Measurements from ENCODE around the gene CHAD. TPM values are rescaled to one million over a fixed set of nuclear protein-coding genes. Genes with fewer than 3 reads are reported as not detected.

CHAD gene
- total RNA-seq, 1 experiment from 2014 or later: 0.09 TPM

DNA sequence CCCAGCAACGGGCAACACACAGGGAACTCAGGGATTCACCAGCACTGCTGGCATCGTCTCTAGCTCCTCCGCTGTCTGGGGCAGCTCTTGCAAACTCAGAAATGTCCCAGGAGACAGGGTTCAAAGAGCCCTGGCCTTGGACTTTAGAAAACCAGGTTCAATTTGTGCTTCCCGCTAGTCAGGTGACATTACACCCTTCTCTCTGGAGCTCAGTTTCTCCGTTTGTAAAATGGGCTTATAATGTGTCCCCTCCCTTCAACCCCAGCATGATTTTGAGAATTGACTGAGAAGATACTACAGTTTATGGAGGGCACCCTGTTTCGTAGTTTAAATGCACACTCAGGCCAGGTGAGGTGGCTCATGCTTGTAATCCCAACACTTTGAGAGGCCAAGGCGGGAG is 37.6 kb upstream of the CHAD start (continued):
- TF ChIP-seq ZSCAN18 (CRISPR knock-in tag; IDR thresholded peaks at IDR 0.05): no peak

DNA sequence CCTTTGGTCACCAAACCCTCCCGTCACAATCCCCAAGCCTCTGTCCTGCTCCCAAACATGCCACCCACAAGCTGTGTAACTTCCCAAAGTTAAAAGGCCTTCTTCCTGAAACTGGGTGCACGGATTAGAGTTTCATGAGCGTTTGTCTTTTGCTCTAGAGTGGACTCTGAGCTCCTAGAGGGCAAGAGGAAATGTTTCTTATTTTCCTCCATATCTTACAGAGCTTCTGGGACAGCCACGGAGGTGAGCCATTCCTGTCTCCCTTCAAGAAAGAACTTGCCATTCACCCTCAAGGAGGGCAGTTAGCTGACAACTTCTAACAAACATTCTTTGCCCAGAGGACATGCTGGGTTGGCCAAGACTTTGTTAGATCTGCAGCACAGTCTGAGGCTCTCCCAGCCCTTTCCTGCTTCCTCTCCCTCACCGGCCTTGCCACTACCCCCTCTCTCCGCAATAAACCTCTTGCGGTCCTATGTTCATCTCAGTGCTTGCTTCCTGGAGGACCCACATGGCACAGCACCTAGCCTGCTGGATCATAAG is 37.0 kb upstream of the CHAD start:
- Mint-ChIP-seq H3K36me3 (no peaks in the 10 kb centered on the region), H3K4me1 (peaks cover 24% of the 10 kb centered on the region), H3K9me3 (no peaks in the 10 kb centered on the region), H3K4me3 (no peak overlapping the region), H3K27ac (no peak overlapping the region; the same call in 1 of the 2 replicates), H3K27me3 (ENCODE audit: low read depth) (peaks cover 6% of the 10 kb centered on the region)
- POLR2A ChIA-PET: no interaction called here
- DNase-seq (ENCODE audit: low spot score) (no peak), ATAC-seq (no peak)
- TF ChIP-seq NFATC4 (CRISPR knock-in tag; IDR thresholded peaks at IDR 0.05) (no peak), NFE2L1 (CRISPR knock-in tag; IDR thresholded peaks at IDR 0.05) (no peak), RELA (CRISPR knock-in tag; IDR thresholded peaks at IDR 0.05; ENCODE audit: borderline replicate concordance) (no peak), GRHL2 (CRISPR knock-in tag; IDR thresholded peaks at IDR 0.05; ENCODE audit: insufficient replicate concordance, severe bottlenecking) (no peak), STAT6 (CRISPR knock-in tag; conservative IDR thresholded peaks at IDR 0.05; ENCODE audit: low read depth) (no peak), USF1 (CRISPR knock-in tag; IDR thresholded peaks at IDR 0.05) (no peak), TEAD1 (CRISPR knock-in tag; IDR thresholded peaks at IDR 0.05) (no peak), JAZF1 (CRISPR knock-in tag; IDR thresholded peaks at IDR 0.05) (no peak), KAT7 (CRISPR knock-in tag; IDR thresholded peaks at IDR 0.05; ENCODE audit: borderline replicate concordance) (no peak)
- CTCF ChIA-PET: interaction anchor here (1.6 kb wide), 1 partner anchor 125 kb away, joined by 4 read pairs; no protein-coding TSS in a partner anchor

DNA sequence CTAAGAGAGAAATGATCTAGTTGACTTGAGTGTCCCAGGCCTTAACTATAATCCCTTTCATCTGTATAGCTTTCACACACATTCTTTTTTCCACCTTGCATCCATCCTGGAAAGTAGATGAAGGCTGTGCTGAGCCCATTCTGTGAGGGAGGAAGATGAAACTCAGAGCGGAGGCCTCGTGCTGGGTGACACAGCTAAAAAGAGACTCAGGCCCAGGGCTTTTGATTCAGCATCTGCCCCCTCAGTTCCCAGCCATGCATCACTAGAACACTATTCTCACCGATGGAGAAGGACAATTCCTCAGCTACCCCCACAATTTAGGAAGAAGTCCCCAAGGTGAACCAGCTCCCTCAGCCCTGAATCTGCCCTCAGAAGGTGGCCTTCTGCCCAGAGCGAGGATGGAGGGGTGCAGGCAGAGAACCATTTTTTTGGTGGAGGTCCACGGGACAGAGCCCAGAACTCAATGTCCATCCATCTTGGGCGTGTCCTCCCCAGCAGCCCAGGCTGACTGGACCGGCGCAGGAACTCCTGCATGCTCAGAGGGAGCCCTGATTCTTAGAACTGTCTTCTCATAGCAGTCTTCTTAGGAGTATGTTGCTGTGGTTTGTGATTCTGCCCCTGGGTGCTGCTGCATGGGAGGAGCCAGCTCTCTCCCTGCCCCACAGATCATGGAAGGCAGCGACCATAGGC is 33.8 kb upstream of the CHAD start:
- Mint-ChIP-seq H3K36me3 (no peaks in the 10 kb centered on the region), H3K4me3 (no peak overlapping the region), H3K4me1 (peaks cover 8% of the 10 kb centered on the region), H3K27me3 (ENCODE audit: low read depth) (no peaks in the 10 kb centered on the region), H3K27ac (no peak overlapping the region), H3K9me3 (no peaks in the 10 kb centered on the region)
- POLR2A ChIA-PET: interaction anchor here (1.2 kb wide), 1 partner anchor 58 kb away, joined by 4 read pairs; the partner anchor contains the start of gene CACNA1G
- DNase-seq (ENCODE audit: low spot score): no peak
- no peak for ATAC-seq
- CTCF ChIA-PET: interaction anchor here (1.2 to 4.6 kb wide), 8 partner anchors 14 to 302 kb away, joined by 3 to 35 read pairs (median 12); partner anchors contain the start of genes EPN3, LRRC59 and RSAD1
- no peak for TF ChIP-seq CBFB (CRISPR knock-in tag; IDR thresholded peaks at IDR 0.05; ENCODE audit: low read depth)
- no peak for TF ChIP-seq ZNF671 (CRISPR knock-in tag; IDR thresholded peaks at IDR 0.05)
- TF ChIP-seq NR2C2 (CRISPR knock-in tag; IDR thresholded peaks at IDR 0.05): no peak
- TF ChIP-seq, protein P1, sequence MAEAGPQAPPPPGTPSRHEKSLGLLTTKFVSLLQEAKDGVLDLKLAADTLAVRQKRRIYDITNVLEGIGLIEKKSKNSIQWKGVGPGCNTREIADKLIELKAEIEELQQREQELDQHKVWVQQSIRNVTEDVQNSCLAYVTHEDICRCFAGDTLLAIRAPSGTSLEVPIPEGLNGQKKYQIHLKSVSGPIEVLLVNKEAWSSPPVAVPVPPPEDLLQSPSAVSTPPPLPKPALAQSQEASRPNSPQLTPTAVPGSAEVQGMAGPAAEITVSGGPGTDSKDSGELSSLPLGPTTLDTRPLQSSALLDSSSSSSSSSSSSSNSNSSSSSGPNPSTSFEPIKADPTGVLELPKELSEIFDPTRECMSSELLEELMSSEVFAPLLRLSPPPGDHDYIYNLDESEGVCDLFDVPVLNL (CRISPR knock-in tag; IDR thresholded peaks at IDR 0.05; ENCODE audit: borderline replicate concordance, low read depth): no peak
- TF ChIP-seq ZNF416 (CRISPR knock-in tag; IDR thresholded peaks at IDR 0.05): no peak
- TF ChIP-seq, protein P2, sequence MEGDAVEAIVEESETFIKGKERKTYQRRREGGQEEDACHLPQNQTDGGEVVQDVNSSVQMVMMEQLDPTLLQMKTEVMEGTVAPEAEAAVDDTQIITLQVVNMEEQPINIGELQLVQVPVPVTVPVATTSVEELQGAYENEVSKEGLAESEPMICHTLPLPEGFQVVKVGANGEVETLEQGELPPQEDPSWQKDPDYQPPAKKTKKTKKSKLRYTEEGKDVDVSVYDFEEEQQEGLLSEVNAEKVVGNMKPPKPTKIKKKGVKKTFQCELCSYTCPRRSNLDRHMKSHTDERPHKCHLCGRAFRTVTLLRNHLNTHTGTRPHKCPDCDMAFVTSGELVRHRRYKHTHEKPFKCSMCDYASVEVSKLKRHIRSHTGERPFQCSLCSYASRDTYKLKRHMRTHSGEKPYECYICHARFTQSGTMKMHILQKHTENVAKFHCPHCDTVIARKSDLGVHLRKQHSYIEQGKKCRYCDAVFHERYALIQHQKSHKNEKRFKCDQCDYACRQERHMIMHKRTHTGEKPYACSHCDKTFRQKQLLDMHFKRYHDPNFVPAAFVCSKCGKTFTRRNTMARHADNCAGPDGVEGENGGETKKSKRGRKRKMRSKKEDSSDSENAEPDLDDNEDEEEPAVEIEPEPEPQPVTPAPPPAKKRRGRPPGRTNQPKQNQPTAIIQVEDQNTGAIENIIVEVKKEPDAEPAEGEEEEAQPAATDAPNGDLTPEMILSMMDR (IDR thresholded peaks at IDR 0.05): no peak
- TF ChIP-seq NR3C1 (CRISPR knock-in tag; conservative IDR thresholded peaks at IDR 0.05; ENCODE audit: low read depth): no peak
- TF ChIP-seq ZNF232 (CRISPR knock-in tag; IDR thresholded peaks at IDR 0.05): no peak
- TF ChIP-seq JUN (CRISPR knock-in tag; IDR thresholded peaks at IDR 0.05): no peak
